ENCODE results near the gene OFD1. TPM values are rescaled to one million over a fixed set of nuclear protein-coding genes. Genes with fewer than 3 reads are reported as not detected.

The OFD1 gene
- total and polyA plus RNA-seq, 2 of the 8 experiments (the other 6 are each of a cell fraction or from before 2014, with no cell fraction given) = 8.0 to 23.4 TPM

DNA sequence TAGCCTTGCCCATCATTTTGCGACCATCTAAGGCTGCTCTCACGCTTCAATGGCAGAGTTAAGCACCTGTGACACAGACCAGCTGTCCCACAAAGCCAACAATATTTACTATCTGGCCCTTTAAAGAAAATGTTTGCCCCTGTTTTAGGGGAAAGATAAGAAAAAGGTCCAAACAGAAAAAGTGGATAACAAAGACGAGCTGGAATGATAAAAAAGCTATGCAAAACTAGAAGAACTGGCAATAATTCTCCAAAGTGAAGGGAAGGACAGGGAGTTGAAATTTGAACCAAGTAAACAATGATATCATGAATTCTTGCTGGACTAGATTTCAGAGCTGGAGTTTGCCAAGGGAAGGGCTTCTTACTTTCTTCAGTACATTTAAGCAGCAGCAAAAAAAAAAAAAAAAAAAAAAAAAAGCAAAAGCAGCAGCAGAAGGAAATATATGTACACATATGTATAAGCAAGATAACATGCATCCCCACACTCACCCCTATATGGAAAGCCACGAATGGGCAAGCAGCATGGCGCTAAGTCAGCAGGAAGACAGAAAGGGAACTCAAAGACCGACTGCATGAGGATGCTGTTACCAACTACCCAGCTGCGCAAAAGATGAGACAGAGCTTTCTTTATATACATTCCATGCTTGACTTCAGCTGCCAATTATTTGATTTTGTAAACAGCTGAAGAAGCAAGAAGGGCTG is 12.6 kb upstream of the OFD1 start (continued):
- TF ChIP-seq, protein P1, sequence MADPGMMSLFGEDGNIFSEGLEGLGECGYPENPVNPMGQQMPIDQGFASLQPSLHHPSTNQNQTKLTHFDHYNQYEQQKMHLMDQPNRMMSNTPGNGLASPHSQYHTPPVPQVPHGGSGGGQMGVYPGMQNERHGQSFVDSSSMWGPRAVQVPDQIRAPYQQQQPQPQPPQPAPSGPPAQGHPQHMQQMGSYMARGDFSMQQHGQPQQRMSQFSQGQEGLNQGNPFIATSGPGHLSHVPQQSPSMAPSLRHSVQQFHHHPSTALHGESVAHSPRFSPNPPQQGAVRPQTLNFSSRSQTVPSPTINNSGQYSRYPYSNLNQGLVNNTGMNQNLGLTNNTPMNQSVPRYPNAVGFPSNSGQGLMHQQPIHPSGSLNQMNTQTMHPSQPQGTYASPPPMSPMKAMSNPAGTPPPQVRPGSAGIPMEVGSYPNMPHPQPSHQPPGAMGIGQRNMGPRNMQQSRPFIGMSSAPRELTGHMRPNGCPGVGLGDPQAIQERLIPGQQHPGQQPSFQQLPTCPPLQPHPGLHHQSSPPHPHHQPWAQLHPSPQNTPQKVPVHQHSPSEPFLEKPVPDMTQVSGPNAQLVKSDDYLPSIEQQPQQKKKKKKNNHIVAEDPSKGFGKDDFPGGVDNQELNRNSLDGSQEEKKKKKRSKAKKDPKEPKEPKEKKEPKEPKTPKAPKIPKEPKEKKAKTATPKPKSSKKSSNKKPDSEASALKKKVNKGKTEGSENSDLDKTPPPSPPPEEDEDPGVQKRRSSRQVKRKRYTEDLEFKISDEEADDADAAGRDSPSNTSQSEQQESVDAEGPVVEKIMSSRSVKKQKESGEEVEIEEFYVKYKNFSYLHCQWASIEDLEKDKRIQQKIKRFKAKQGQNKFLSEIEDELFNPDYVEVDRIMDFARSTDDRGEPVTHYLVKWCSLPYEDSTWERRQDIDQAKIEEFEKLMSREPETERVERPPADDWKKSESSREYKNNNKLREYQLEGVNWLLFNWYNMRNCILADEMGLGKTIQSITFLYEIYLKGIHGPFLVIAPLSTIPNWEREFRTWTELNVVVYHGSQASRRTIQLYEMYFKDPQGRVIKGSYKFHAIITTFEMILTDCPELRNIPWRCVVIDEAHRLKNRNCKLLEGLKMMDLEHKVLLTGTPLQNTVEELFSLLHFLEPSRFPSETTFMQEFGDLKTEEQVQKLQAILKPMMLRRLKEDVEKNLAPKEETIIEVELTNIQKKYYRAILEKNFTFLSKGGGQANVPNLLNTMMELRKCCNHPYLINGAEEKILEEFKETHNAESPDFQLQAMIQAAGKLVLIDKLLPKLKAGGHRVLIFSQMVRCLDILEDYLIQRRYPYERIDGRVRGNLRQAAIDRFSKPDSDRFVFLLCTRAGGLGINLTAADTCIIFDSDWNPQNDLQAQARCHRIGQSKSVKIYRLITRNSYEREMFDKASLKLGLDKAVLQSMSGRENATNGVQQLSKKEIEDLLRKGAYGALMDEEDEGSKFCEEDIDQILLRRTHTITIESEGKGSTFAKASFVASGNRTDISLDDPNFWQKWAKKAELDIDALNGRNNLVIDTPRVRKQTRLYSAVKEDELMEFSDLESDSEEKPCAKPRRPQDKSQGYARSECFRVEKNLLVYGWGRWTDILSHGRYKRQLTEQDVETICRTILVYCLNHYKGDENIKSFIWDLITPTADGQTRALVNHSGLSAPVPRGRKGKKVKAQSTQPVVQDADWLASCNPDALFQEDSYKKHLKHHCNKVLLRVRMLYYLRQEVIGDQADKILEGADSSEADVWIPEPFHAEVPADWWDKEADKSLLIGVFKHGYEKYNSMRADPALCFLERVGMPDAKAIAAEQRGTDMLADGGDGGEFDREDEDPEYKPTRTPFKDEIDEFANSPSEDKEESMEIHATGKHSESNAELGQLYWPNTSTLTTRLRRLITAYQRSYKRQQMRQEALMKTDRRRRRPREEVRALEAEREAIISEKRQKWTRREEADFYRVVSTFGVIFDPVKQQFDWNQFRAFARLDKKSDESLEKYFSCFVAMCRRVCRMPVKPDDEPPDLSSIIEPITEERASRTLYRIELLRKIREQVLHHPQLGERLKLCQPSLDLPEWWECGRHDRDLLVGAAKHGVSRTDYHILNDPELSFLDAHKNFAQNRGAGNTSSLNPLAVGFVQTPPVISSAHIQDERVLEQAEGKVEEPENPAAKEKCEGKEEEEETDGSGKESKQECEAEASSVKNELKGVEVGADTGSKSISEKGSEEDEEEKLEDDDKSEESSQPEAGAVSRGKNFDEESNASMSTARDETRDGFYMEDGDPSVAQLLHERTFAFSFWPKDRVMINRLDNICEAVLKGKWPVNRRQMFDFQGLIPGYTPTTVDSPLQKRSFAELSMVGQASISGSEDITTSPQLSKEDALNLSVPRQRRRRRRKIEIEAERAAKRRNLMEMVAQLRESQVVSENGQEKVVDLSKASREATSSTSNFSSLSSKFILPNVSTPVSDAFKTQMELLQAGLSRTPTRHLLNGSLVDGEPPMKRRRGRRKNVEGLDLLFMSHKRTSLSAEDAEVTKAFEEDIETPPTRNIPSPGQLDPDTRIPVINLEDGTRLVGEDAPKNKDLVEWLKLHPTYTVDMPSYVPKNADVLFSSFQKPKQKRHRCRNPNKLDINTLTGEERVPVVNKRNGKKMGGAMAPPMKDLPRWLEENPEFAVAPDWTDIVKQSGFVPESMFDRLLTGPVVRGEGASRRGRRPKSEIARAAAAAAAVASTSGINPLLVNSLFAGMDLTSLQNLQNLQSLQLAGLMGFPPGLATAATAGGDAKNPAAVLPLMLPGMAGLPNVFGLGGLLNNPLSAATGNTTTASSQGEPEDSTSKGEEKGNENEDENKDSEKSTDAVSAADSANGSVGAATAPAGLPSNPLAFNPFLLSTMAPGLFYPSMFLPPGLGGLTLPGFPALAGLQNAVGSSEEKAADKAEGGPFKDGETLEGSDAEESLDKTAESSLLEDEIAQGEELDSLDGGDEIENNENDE (IDR thresholded peaks at IDR 0.05; ENCODE audit: insufficient replicate concordance, low read length) = no peak
- TF ChIP-seq CREB1 (IDR thresholded peaks at IDR 0.05) = no peak
- TF ChIP-seq, protein P2, sequence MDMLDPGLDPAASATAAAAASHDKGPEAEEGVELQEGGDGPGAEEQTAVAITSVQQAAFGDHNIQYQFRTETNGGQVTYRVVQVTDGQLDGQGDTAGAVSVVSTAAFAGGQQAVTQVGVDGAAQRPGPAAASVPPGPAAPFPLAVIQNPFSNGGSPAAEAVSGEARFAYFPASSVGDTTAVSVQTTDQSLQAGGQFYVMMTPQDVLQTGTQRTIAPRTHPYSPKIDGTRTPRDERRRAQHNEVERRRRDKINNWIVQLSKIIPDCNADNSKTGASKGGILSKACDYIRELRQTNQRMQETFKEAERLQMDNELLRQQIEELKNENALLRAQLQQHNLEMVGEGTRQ (IDR thresholded peaks at IDR 0.05; ENCODE audit: low read length) = no peak
- no peak for TF ChIP-seq POU5F1 (IDR thresholded peaks at IDR 0.05; ENCODE audit: low read depth, low read length)
- TF ChIP-seq SIX5 (IDR thresholded peaks at IDR 0.05; ENCODE audit: low read depth, low read length) = no peak
- TF ChIP-seq BCL11A (IDR thresholded peaks at IDR 0.05; ENCODE audit: low read depth in 2 of 2, low read length in 2 of 2) = no peak
- TF ChIP-seq EZH2 (IDR thresholded peaks at IDR 0.05; ENCODE audit: low read depth, low read length, severe bottlenecking) = no peak
- no peak for TF ChIP-seq EGR1 (IDR thresholded peaks at IDR 0.05; ENCODE audit: borderline replicate concordance, low read depth, low read length)
- no peak for TF ChIP-seq TCF12 (IDR thresholded peaks at IDR 0.05; ENCODE audit: low read depth, low read length)
- no peak for TF ChIP-seq POLR2AphosphoS5 (IDR thresholded peaks at IDR 0.05; ENCODE audit: low read depth, low read length)

Data from H1 (cell line).